IPS-NIHi7 (cell line): ENCODE measurements around the gene ZCCHC24.
A peak's percentile ranks its signal among the peaks of the same experiment; 100 is the strongest.

Experiments
- DNase-seq: peaks from one replicate; pipeline ENCODE4 v3.0.0; 2012; ENCODE audit warnings: mixed read lengths; ENCODE audit errors: extremely low spot score

ZCCHC24 gene

GRCh38 chr10:79399223-79399831, 46.1 kb downstream of the ZCCHC24 start:
- peak; percentile 90 for DNase-seq

GRCh38 chr10:79398642-79399041, 46.8 kb downstream of the ZCCHC24 start:
- no peak for DNase-seq

- no peak for DNase-seq
These were observed 47.7 kb downstream of the ZCCHC24 start for GRCh38 chr10:79397575-79398303.

- no peak for DNase-seq
These were observed 48.4 kb downstream of the ZCCHC24 start for GRCh38 chr10:79397051-79397450.

- DNase-seq, result no peak
These were observed 48.9 kb downstream of the ZCCHC24 start for GRCh38 chr10:79396520-79396919.

GRCh38 chr10:79394664-79395063, 50.8 kb downstream of the ZCCHC24 start:
- DNase-seq, result no peak

- no peak for DNase-seq
These were observed 51.4 kb downstream of the ZCCHC24 start for GRCh38 chr10:79393924-79394610.

- no peak for DNase-seq
These were observed 52.1 kb downstream of the ZCCHC24 start for GRCh38 chr10:79393221-79393923.

GRCh38 chr10:79392506-79393176, 52.8 kb downstream of the ZCCHC24 start:
- no peak for DNase-seq

- no peak for DNase-seq
These were observed 53.4 kb downstream of the ZCCHC24 start for GRCh38 chr10:79392020-79392398.

- peak; percentile 56 for DNase-seq
These were observed 54.0 kb downstream of the ZCCHC24 start for GRCh38 chr10:79391231-79392019.

GRCh38 chr10:79390551-79391229, 54.7 kb downstream of the ZCCHC24 start:
- DNase-seq, result no peak

- no peak for DNase-seq
These were observed 55.4 kb downstream of the ZCCHC24 start for GRCh38 chr10:79390057-79390456.

GRCh38 chr10:79387974-79388850, 57.2 kb downstream of the ZCCHC24 start:
- DNase-seq, result peak; percentile 9

- DNase-seq, result peak; percentile 8
These were observed 57.9 kb downstream of the ZCCHC24 start for GRCh38 chr10:79387466-79387973.

GRCh38 chr10:79386637-79387465, 58.6 kb downstream of the ZCCHC24 start:
- peak; percentile 14 for DNase-seq

GRCh38 chr10:79385804-79386531, 59.5 kb downstream of the ZCCHC24 start:
- DNase-seq, result peak; percentile 69
